ENCODE results near the gene KCNQ1OT1. TPM values are rescaled to one million over a fixed set of nuclear protein-coding genes. Genes with fewer than 3 reads are reported as not detected.

KCNQ1OT1 gene
- total RNA-seq, 1 experiment from 2014 or later: 1.3 TPM

GRCh38 chr11:2612884-2613571 is 86.8 kb downstream of the KCNQ1OT1 start:
- no peak for DNase-seq (ENCODE audit: unreplicated experiment)
- Mint-ChIP-seq H3K4me3 (ENCODE audit: unreplicated experiment) (no peak overlapping the region), H3K4me1 (ENCODE audit: insufficient read depth, unreplicated experiment) (no peaks in the 10 kb centered on the region), H3K27me3 (ENCODE audit: insufficient read depth, unreplicated experiment) (peaks cover 100% of the 10 kb centered on the region), H3K36me3 (ENCODE audit: insufficient read depth, unreplicated experiment) (no peaks in the 10 kb centered on the region), H3K9me3 (ENCODE audit: unreplicated experiment) (peaks cover 13% of the 10 kb centered on the region), H3K27ac (ENCODE audit: low read depth, unreplicated experiment) (no peak overlapping the region)
- ChIA-PET POLR2A (no interaction called here), CTCF (no interaction called here)
- no TSS peak for BruUV-seq (replicated peaks)
- intact Hi-C loops (cut with micrococcal nuclease): no loop called here
- no peak for TF ChIP-seq CTCF (IDR thresholded peaks at IDR 0.05; ENCODE audit: unreplicated experiment)

- BruUV-seq (replicated peaks): no TSS peak
- Mint-ChIP-seq H3K4me1 (ENCODE audit: insufficient read depth, unreplicated experiment) (no peaks in the 10 kb centered on the region), H3K4me3 (ENCODE audit: unreplicated experiment) (no peak overlapping the region), H3K36me3 (ENCODE audit: insufficient read depth, unreplicated experiment) (no peaks in the 10 kb centered on the region), H3K27ac (ENCODE audit: low read depth, unreplicated experiment) (no peak overlapping the region), H3K27me3 (ENCODE audit: insufficient read depth, unreplicated experiment) (peaks cover 100% of the 10 kb centered on the region), H3K9me3 (ENCODE audit: unreplicated experiment) (peaks cover 13% of the 10 kb centered on the region)
- no peak for TF ChIP-seq CTCF (IDR thresholded peaks at IDR 0.05; ENCODE audit: unreplicated experiment)
- no peak for DNase-seq (ENCODE audit: unreplicated experiment)
- POLR2A ChIA-PET: no interaction called here
- intact Hi-C loops (cut with micrococcal nuclease): no loop called here
- CTCF ChIA-PET: no interaction called here
Measured at GRCh38 chr11:2609345-2609744, 90.4 kb downstream of the KCNQ1OT1 start.

DNA sequence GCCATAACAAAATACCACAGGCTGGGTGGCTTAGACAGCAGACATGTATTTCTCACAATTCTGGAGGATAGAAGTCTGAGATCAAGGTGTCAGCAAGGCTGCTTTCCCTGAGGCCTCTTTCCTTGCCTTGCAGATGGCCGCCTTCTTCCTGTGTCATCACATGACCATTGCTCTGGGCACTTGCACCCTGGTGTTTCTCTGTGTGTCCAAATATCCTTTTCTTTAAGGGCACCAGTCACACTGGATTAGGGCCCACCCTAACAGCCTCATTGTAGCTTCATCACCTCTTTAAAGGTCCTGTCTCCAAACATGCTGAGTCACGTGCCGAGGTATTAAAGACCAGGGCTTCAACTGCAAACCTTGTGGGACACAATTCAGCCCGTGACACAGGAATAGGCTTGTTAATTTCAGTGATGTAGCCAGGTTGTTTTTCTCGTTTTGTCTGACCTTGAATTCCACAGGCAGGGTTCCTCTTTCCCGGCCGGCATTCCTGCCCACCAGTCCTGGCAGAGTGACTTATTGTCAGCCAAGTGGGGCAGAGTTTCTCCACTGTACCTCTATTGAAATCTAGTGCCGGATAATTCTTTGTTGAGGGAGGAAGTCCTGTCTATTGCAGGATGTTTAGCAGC is 100.1 kb downstream of the KCNQ1OT1 start:
- POLR2A ChIA-PET: no interaction called here
- no TSS peak for BruUV-seq (replicated peaks)
- H3K27me3 Mint-ChIP-seq (ENCODE audit: insufficient read depth, unreplicated experiment): peaks cover 77% of the 10 kb centered on the region

DNA sequence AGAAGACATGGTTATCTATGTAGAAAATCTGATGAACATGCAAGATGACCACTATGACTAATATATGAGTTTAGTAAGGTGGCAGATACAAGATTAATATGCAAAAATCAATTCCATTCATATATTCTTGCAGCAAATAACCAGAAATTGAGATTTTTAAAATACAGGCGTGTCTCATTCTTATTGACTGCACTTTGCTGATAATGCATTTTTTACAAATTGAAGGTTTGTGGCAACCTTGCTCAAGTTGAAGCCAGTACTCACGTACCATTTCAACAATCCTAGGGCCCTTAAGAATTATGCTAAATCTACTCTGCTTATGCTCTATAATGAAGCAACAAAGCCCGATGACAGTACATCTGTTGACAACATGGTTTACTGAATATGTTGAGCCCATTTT is 104.6 kb downstream of the KCNQ1OT1 start:
- H3K4me3 Mint-ChIP-seq (ENCODE audit: unreplicated experiment): no peak overlapping the region
- ChIA-PET CTCF (no interaction called here), POLR2A (no interaction called here)
- H3K36me3 Mint-ChIP-seq (ENCODE audit: insufficient read depth, unreplicated experiment): no peaks in the 10 kb centered on the region
- no peak for DNase-seq (ENCODE audit: unreplicated experiment)
- H3K27me3 Mint-ChIP-seq (ENCODE audit: insufficient read depth, unreplicated experiment): peaks cover 48% of the 10 kb centered on the region
- H3K27ac Mint-ChIP-seq (ENCODE audit: low read depth, unreplicated experiment): no peak overlapping the region
- H3K9me3 Mint-ChIP-seq (ENCODE audit: unreplicated experiment): no peaks in the 10 kb centered on the region
- H3K4me1 Mint-ChIP-seq (ENCODE audit: insufficient read depth, unreplicated experiment): no peaks in the 10 kb centered on the region
- TF ChIP-seq CTCF (IDR thresholded peaks at IDR 0.05; ENCODE audit: unreplicated experiment): no peak
- intact Hi-C loops (cut with micrococcal nuclease): no loop called here
- no TSS peak for BruUV-seq (replicated peaks)

More for the DNA sequence above, 100.1 kb downstream of the KCNQ1OT1 start:
- intact Hi-C loops (cut with micrococcal nuclease): no loop called here
- no peaks in the 10 kb centered on the region for H3K4me1 Mint-ChIP-seq (ENCODE audit: insufficient read depth, unreplicated experiment)
- H3K9me3 Mint-ChIP-seq (ENCODE audit: unreplicated experiment): no peaks in the 10 kb centered on the region
- H3K4me3 Mint-ChIP-seq (ENCODE audit: unreplicated experiment): no peak overlapping the region
- no peak for TF ChIP-seq CTCF (IDR thresholded peaks at IDR 0.05; ENCODE audit: unreplicated experiment)
- no peaks in the 10 kb centered on the region for H3K36me3 Mint-ChIP-seq (ENCODE audit: insufficient read depth, unreplicated experiment)
- H3K27ac Mint-ChIP-seq (ENCODE audit: low read depth, unreplicated experiment): no peak overlapping the region
- no peak for DNase-seq (ENCODE audit: unreplicated experiment)
- CTCF ChIA-PET: no interaction called here
